HepG2 (cell line): Measurements from ENCODE around the gene CA12. TPM values are rescaled to one million over a fixed set of nuclear protein-coding genes. Genes with fewer than 3 reads are reported as not detected.

Experiments
- DPF2 ChIP-seq: sonication (generic); formaldehyde crosslinking; IDR thresholded peaks from 2 replicates; pipeline ENCODE4 v1.4.0; 2020; ENCODE audit warnings: mild to moderate bottlenecking, low read depth, missing genetic modification reagents, borderline replicate concordance
- KLF9 ChIP-seq: IDR thresholded peaks from 2 replicates; pipeline ENCODE4 v1.6.1; 2016; ENCODE audit warnings: low read depth
- MLXIP ChIP-seq: sonication (generic); formaldehyde crosslinking; IDR thresholded peaks from 2 replicates; pipeline ENCODE4 v1.9.0; 2021; ENCODE audit warnings: missing genetic modification reagents, borderline replicate concordance
- MTF1 ChIP-seq: sonication (generic); formaldehyde crosslinking; IDR thresholded peaks from 2 replicates; pipeline ENCODE4 v1.5.0; 2020; ENCODE audit warnings: missing genetic modification reagents
- POGZ ChIP-seq: sonication (generic); formaldehyde crosslinking; IDR thresholded peaks from 2 replicates; pipeline ENCODE4 v1.4.0; 2020; ENCODE audit warnings: mild to moderate bottlenecking, missing genetic modification reagents
- REST ChIP-seq, 2 experiments: IDR thresholded peaks; 2 replicates each; pipeline ENCODE4 v1.6.1; 2011 to 2012; ENCODE audit warnings: low read length in 2 of 2, borderline replicate concordance in 1 of 2, low read depth in 1 of 2, mild to moderate bottlenecking in 1 of 2, moderate library complexity in 1 of 2
- RFX1 ChIP-seq: fragments of 450-650 bp; IDR thresholded peaks from 2 replicates; pipeline ENCODE4 v1.6.1; 2017
- ZNF414 ChIP-seq: sonication (generic); formaldehyde crosslinking; IDR thresholded peaks from 2 replicates; pipeline ENCODE4 v1.5.0; 2020; ENCODE audit warnings: missing genetic modification reagents
- polyA plus RNA-seq, 8 experiments: library from polyadenylated mRNA; depleted of rRNA in 3 of 8; stranded (reverse) in 7 of 8; unstranded in 1 of 8; fragments of >200 nt; fragmentation: Illumina TruSeq in 4 of 8; extraction: Trizol in 4 of 8; gene quantifications; 2 replicates each; pipeline versions ENCODE4 v1.2.1 to v1.2.3, GENCODE V29; 2011 to 2016; ENCODE audit warnings: low read depth in 4 of 8, missing spikeins in 1 of 8, mixed read lengths in 1 of 8; ENCODE audit not compliant: insufficient read depth in 1 of 8
- total RNA-seq, 5 experiments: library from RNA; depleted of rRNA; stranded (reverse); fragments of >200 nt; fragmentation: Illumina TruSeq; extraction: Trizol; gene quantifications; 2 replicates each; pipeline ENCODE4 v1.2.3, GENCODE V29; 2016; ENCODE audit warnings: low read depth in 1 of 5

The CA12 gene
- total and polyA plus RNA-seq, 2 of the 13 experiments (the other 11 are each of a cell fraction or from before 2014, with no cell fraction given), result 0.07 to 0.20 TPM

GRCh38 chr15:63324770-63325169 is 56.9 kb downstream of the CA12 start (continued):
- TF ChIP-seq MLXIP (CRISPR knock-in tag), result no peak
- no peak for TF ChIP-seq RFX1
- no peak for TF ChIP-seq KLF9
- TF ChIP-seq POGZ (CRISPR knock-in tag), result no peak
- no peak for TF ChIP-seq ZNF414 (CRISPR knock-in tag)
- TF ChIP-seq MTF1 (CRISPR knock-in tag), result no peak
- no peak for TF ChIP-seq REST (IDR thresholded peaks at IDR 0.05; ENCODE audit: borderline replicate concordance in 1 of 2, low read depth in 1 of 2, low read length in 2 of 2)
- TF ChIP-seq DPF2, result no peak
- TF ChIP-seq, all 625 proteins: peak for 0
